ENCODE measurements around the gene THRB. TPM values are rescaled to one million over a fixed set of nuclear protein-coding genes. Genes with fewer than 3 reads are reported as not detected.

Gene THRB
- total and polyA plus RNA-seq, 11 donors, result 4.8 to 28.5 (median 21.0) TPM

DNA sequence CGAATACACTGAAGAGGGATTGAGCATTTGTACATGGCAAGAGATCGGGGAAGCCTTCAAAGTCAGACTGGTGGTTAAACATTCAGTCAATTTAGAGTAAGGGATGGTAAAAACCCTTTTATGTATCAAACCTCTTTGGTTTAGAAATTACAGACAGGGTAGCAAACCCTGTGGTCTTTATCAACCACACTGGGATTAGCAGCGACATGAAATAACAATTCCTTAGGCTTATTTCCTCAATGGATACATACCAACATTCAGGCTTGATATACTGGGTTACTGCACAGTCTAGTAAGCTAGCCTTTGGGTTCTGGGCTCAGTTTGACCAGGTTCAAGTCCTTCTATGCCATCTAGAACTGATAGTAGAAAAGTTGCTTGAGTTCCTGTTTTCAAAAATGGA lies 127.4 kb downstream of the THRB start:
- no peak overlapping the region for H3K4me3 ChIP-seq
- no peaks in the 10 kb centered on the region for H3K27me3 ChIP-seq
- no peaks in the 10 kb centered on the region for H3K36me3 ChIP-seq
- H3K4me1 ChIP-seq, result peaks cover 0 to 43% (median 24%) of the 10 kb centered on the region in 12 donors
- intact Hi-C loops (cut with DNase I), result loop anchor here in 6 of 10 donors (10.0 kb wide), 3 partner anchors 118 to 218 kb away; partner anchors contain the start of gene THRB (in 3 of the 6)
- TF ChIP-seq POLR2A (IDR thresholded peaks at IDR 0.05), result no peak
- TF ChIP-seq, protein P1, sequence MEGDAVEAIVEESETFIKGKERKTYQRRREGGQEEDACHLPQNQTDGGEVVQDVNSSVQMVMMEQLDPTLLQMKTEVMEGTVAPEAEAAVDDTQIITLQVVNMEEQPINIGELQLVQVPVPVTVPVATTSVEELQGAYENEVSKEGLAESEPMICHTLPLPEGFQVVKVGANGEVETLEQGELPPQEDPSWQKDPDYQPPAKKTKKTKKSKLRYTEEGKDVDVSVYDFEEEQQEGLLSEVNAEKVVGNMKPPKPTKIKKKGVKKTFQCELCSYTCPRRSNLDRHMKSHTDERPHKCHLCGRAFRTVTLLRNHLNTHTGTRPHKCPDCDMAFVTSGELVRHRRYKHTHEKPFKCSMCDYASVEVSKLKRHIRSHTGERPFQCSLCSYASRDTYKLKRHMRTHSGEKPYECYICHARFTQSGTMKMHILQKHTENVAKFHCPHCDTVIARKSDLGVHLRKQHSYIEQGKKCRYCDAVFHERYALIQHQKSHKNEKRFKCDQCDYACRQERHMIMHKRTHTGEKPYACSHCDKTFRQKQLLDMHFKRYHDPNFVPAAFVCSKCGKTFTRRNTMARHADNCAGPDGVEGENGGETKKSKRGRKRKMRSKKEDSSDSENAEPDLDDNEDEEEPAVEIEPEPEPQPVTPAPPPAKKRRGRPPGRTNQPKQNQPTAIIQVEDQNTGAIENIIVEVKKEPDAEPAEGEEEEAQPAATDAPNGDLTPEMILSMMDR (IDR thresholded peaks at IDR 0.05), result no peak
- H3K9me3 ChIP-seq, result no peaks in the 10 kb centered on the region
- no peak for ATAC-seq
- WGBS, 4 donors, result 68 to 92% (median 86%) methylated on average over 3 of the region's 3 CpGs
- no peak for DNase-seq
- H3K27ac ChIP-seq, result peak overlapping the region in 2 of 12 donors; percentile 12 to 44

DNA sequence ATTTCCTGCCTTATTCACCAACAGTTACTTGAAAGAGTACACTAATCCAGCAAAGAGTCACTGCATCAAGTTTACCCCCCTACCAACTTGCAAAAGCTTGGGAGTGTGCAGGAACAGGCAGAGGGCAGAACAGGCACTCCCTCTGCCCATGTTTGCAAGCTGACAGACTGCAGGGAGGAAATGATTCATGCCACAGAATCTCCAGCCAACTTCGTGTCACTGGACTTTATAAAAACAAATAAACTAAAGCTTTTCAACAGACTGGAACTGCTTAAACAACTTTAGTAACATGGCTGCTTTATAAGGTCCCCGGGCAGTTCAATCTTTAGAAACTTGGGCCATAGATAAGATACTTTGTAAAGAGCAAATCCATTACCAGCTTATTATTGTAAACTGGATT lies 129.5 kb downstream of the THRB start:
- TF ChIP-seq, protein P1 (IDR thresholded peaks at IDR 0.05), result peak in 4 of 12 donors; percentile 25 to 46 (median 40)
- TF ChIP-seq POLR2A (IDR thresholded peaks at IDR 0.05), result no peak
- Histone ChIP-seq H3K36me3 (no peaks in the 10 kb centered on the region), H3K27me3 (no peaks in the 10 kb centered on the region), H3K27ac (peak overlapping the region in 9 of 12 donors; percentile 4 to 57 (median 28)), H3K9me3 (no peaks in the 10 kb centered on the region), H3K4me3 (no peak overlapping the region), H3K4me1 (peaks cover 0 to 38% (median 24%) of the 10 kb centered on the region in 12 donors)
- intact Hi-C loops (cut with DNase I), result loop anchor here in 7 of 10 donors (2.0 to 10.0 kb wide), 4 partner anchors 120 to 220 kb away; partner anchors contain the start of gene THRB (in 4 of the 7)
- DNase-seq (peak in 4 of 5 donors; percentile 35 to 57 (median 46)), ATAC-seq (peak; percentile 76 to 94 (median 93))
- 0 to 2% (median 2%) methylated on average over 2 of the region's 2 CpGs for WGBS, 4 donors

DNA sequence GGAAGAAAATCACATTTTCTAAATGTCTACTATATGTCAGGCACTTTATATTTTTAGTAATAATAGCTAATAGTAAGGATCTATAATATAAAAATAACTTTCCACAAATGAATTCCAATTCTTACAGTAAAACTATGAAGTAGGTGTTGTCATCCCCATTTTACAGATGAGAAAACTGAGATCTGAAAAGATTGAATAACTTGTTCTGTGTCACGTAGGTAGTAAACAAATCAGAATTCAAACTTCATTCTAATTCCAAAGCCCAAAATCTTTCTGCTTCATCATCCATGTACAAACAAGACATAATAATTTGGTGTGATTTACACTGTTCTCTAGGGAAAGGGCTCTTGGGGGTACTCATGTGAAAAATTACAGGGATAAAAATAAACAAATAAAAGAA lies 130.3 kb downstream of the THRB start:
- 88 to 97% (median 95%) methylated on average over 1 of the region's 1 CpG for WGBS, 4 donors
- Histone ChIP-seq H3K4me1 (peaks cover 0 to 42% (median 23%) of the 10 kb centered on the region in 12 donors), H3K36me3 (no peaks in the 10 kb centered on the region), H3K27me3 (no peaks in the 10 kb centered on the region), H3K4me3 (no peak overlapping the region), H3K9me3 (no peaks in the 10 kb centered on the region), H3K27ac (peak overlapping the region in 2 of 12 donors; percentile 9 to 21)
- no peak for TF ChIP-seq POLR2A (IDR thresholded peaks at IDR 0.05)
- TF ChIP-seq, protein P1 (IDR thresholded peaks at IDR 0.05), result no peak
- no peak for DNase-seq
- intact Hi-C loops (cut with DNase I), result loop anchor here in 8 of 10 donors (2.0 to 10.0 kb wide), 6 partner anchors 120 to 220 kb away; partner anchors contain the start of gene THRB (in 5 of the 8)
- no peak for ATAC-seq

DNA sequence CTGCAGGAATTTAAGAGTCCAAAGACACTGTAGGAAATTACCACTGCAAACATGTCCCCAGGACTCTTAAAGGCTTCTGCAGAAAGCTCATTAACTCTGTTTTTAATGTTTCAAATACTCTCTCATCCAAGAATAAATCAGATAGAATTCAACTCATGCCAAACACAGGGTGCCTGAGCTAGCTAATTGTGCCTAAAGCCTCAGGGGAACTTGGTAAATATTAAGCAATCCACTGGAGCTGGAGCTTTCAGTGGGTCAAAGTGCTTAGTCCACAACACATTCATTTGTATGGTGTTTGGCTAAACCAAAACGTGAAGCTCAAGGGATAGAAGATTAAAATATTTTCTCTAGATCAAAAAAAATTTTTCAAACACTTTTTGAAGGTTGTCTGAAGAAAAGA lies 131.4 kb downstream of the THRB start:
- DNase-seq, result no peak
- 29 to 54% (median 37%) methylated on average over 1 of the region's 1 CpG for whole genome bisulfite sequencing, 4 donors

More for the DNA sequence above, 131.4 kb downstream of the THRB start:
- Histone ChIP-seq H3K4me3 (no peak overlapping the region), H3K4me1 (peaks cover 0 to 53% (median 23%) of the 10 kb centered on the region in 12 donors), H3K36me3 (no peaks in the 10 kb centered on the region), H3K27me3 (no peaks in the 10 kb centered on the region), H3K27ac (peak overlapping the region in 2 of 12 donors; percentile 3 to 4), H3K9me3 (no peaks in the 10 kb centered on the region)
- no peak for ATAC-seq
- intact Hi-C loops (cut with DNase I), result loop anchor here in 7 of 10 donors (2.0 to 10.0 kb wide), 6 partner anchors 122 to 222 kb away; partner anchors contain the start of gene THRB (in 4 of the 7)
- TF ChIP-seq, protein P1 (IDR thresholded peaks at IDR 0.05), result no peak
- no peak for TF ChIP-seq POLR2A (IDR thresholded peaks at IDR 0.05)

All from heart left ventricle (tissue), 16 donors.